Neutrophil (primary cell): ENCODE results near the gene SUSD4.

Source experiments
- H3K27ac ChIP-seq: fragments of 200-600 bp; sonication (generic); 2 replicates; pipeline ENCODE4 v1.5.1; 2016; ENCODE audit warnings: mild to moderate bottlenecking, moderate library complexity
- H3K27me3 ChIP-seq: fragments of 200-600 bp; sonication (generic); 2 replicates; pipeline ENCODE4 v1.6.0; 2016; ENCODE audit warnings: mild to moderate bottlenecking
- H3K36me3 ChIP-seq: fragments of 200-600 bp; sonication (generic); 2 replicates; pipeline ENCODE4 v1.5.1; 2017
- H3K4me1 ChIP-seq, 2 experiments: fragments of 200-600 bp in 1 of 2; sonication (generic) in 1 of 2; 1 replicate in 1 of 2; 2 replicates in 1 of 2; pipeline versions ENCODE4 v1.5.1 to v1.6.1; 2013 to 2016; ENCODE audit warnings: low read depth in 1 of 2, low read length in 1 of 2, mild to moderate bottlenecking in 1 of 2, moderate library complexity in 1 of 2; ENCODE audit not compliant: control insufficient read depth in 1 of 2, insufficient read depth in 1 of 2
- H3K4me3 ChIP-seq, 2 experiments: fragments of 200-600 bp in 1 of 2; sonication (generic) in 1 of 2; 1 replicate in 1 of 2; 2 replicates in 1 of 2; pipeline ENCODE4 v1.5.1; 2013 to 2016; ENCODE audit warnings: low read depth in 1 of 2, low read length in 1 of 2, mild to moderate bottlenecking in 1 of 2, moderate library complexity in 1 of 2
- H3K9me3 ChIP-seq: fragments of 200-600 bp; sonication (generic); 2 replicates; pipeline ENCODE4 v1.5.1; 2016
- CTCF ChIP-seq: fragments of 200-600 bp; sonication (generic); IDR thresholded peaks from 2 replicates; pipeline ENCODE4 v1.5.1; 2016; ENCODE audit warnings: antibody characterized with exemption

The SUSD4 gene

GRCh38 chr1:223189525-223189902 lies 174.5 kb downstream of the SUSD4 start:
- no peaks in the 10 kb centered on the region for H3K9me3 ChIP-seq

GRCh38 chr1:223188618-223189356 lies 175.2 kb downstream of the SUSD4 start:
- no peak overlapping the region for H3K27ac ChIP-seq
- no peak for TF ChIP-seq CTCF
- no peak overlapping the region for H3K4me3 ChIP-seq
- no peaks in the 10 kb centered on the region for H3K27me3 ChIP-seq
- no peaks in the 10 kb centered on the region for H3K36me3 ChIP-seq
- H3K9me3 ChIP-seq, result no peaks in the 10 kb centered on the region
- H3K4me1 ChIP-seq, result peaks cover 0 to 3% of the 10 kb centered on the region in 2 experiments

More at GRCh38 chr1:223189525-223189902, 174.5 kb downstream of the SUSD4 start:
- TF ChIP-seq CTCF, result no peak
- H3K36me3 ChIP-seq, result no peaks in the 10 kb centered on the region
- H3K27me3 ChIP-seq, result no peaks in the 10 kb centered on the region
- no peak overlapping the region for H3K27ac ChIP-seq
- H3K4me1 ChIP-seq, result peaks cover 0 to 3% of the 10 kb centered on the region in 2 experiments
- H3K4me3 ChIP-seq, result no peak overlapping the region

GRCh38 chr1:223186800-223187199 lies 177.2 kb downstream of the SUSD4 start:
- Histone ChIP-seq H3K4me3 (no peak overlapping the region), H3K27me3 (no peaks in the 10 kb centered on the region), H3K4me1 (peaks cover 0 to 3% of the 10 kb centered on the region in 2 experiments), H3K9me3 (no peaks in the 10 kb centered on the region), H3K36me3 (no peaks in the 10 kb centered on the region), H3K27ac (no peak overlapping the region)
- TF ChIP-seq CTCF, result no peak

- Histone ChIP-seq H3K27ac (no peak overlapping the region), H3K4me3 (no peak overlapping the region), H3K4me1 (peaks cover 12 to 16% of the 10 kb centered on the region in 2 experiments), H3K27me3 (no peaks in the 10 kb centered on the region), H3K36me3 (no peaks in the 10 kb centered on the region), H3K9me3 (no peaks in the 10 kb centered on the region)
- TF ChIP-seq CTCF, result no peak
Measured at GRCh38 chr1:223183268-223183862, 180.6 kb downstream of the SUSD4 start.

GRCh38 chr1:223180731-223181321 lies 183.2 kb downstream of the SUSD4 start:
- H3K27me3 ChIP-seq, result no peaks in the 10 kb centered on the region
- H3K27ac ChIP-seq, result no peak overlapping the region
- no peak overlapping the region for H3K4me3 ChIP-seq
- TF ChIP-seq CTCF, result no peak
- peaks cover 23 to 26% of the 10 kb centered on the region in 2 experiments for H3K4me1 ChIP-seq
- H3K9me3 ChIP-seq, result no peaks in the 10 kb centered on the region
- H3K36me3 ChIP-seq, result no peaks in the 10 kb centered on the region
